Erythroblast (primary cell): ENCODE results near the gene PALLD.

Source experiments
- GATA1 ChIP-seq: IDR thresholded peaks from 2 replicates; pipeline ENCODE4 v1.6.1; 2011; ENCODE audit warnings: low read depth, mild to moderate bottlenecking, control low read depth, low read length, moderate library complexity
- POLR2A ChIP-seq: IDR thresholded peaks from 2 replicates; pipeline ENCODE4 v1.6.1; 2011; ENCODE audit warnings: mild to moderate bottlenecking, low read length

DNA sequence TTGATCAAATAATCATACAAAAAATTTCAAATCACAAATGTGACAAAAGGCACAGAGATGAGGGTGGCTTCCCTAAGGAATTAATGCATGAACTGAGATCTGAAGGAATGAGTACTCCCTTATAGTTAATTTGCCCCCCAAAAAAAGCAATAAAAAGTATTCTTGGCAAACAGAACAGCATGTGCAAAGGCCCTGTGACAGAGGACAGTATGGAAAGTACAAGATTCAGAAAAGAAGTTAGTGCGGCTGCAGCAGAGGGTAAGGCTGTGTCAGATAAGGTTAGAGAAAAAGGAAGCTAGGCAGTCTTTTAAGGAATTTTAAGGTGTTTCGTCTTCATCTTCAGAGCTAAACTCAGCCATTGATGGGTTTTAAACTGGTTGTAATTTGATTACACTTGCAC, 23.9 kb upstream of the PALLD start:
- TF ChIP-seq POLR2A (no peak), GATA1 (no peak)
